HG03103 (cell line): Measurements from ENCODE around the gene METTL14.
"Not testable (repeated sequence)": the region's sequence is repeated elsewhere in the genome, so short reads cannot be mapped to it uniquely, and the experiment has no call there.

ENCODE experiments used
- ATAC-seq: cut with Tn5 transposase; IDR thresholded peaks from one replicate; pipeline ENCODE4 v1.9.1; 2021; ENCODE audit warnings: low read depth; ENCODE audit not compliant: unreplicated experiment

The METTL14 gene

DNA sequence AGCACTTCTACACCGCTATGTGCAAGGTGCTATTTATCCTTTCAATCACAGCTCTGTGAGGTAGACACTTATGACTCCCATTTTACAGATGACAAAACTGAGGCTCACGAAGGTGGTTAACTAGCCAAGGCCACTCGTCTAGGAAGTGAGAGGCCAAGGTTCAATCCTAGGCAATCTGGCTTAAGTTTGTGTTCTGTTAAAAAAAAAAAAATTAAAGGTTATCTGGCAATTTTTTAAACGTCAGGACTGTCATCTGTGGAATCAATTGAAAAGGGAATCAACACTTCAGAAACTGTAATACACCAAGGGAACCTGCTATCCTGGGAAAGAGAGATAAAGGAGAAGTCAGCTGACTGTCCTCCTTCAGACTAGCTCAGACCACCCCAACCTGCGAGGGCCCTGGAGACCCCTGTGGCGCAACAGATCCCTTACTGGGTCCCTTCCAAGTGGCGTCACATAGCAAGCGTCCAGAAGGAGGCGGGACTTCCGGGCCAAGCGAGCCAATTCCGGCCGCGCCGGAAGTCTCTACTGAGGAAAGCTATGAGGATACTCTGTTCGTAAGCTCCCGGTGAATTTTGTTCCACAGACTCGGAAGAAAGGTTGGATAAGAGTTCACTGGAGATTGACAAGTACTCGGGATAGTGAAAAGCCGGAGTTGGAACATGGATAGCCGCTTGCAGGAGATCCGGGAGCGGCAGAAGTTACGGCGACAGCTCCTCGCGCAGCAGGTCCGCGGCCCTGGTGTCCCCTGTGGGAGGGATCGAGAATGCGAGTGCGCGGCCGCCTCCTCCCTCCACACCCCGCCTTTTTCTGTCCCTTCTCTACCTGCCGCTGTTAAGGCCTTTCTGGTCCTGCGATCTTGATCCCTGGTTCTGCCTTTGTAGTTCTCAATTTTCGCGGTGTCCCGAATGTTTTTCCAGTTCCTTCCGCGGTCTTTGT lies at the start of gene METTL14:
METTL14 (plus strand) TSS at position 520 of the 939 bp plus-strand sequence; CDS start at position 663, 143 bp downstream.
- peak; percentile 99 for ATAC-seq

DNA sequence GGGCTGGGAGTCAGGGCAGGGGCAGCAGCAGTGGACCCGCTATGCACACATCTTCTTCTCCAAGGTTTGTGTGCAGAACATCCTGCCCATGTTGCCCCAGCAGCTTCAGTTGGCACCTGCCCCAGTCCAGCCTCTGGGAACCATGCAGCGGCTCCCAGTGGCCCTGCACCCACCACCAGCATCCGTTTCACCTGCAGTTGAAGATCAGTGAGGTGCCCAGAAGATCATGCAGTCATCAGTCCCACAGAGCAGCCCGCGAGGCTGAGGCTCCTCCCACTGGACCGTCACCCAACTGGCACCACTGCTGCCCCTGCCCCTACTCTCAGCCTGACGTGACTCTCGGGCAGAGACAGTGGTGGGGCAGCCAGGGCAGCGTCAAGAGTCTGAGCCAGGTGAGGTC lies 49.1 kb upstream of the METTL14 start:
- not testable (repeated sequence) for ATAC-seq

DNA sequence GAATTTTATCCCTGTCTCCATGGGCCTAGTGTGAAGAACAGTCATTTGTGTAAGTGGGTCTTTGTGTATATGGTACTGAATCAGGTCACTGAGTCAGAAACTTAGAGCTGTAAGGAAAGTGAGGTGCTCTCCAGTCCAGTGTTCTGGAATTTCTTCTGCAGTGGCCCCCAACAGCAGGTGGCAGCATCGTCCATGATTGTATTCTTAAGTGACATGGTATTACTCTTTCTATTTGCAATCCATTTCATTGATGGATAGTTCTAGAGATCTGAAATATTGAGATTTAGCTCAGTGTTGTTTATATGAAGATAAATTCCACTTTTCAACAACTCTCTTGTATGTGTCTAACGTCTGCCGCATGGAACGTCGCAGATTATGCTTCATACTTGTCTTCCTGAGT lies 20.5 kb upstream of the METTL14 start:
- not testable (repeated sequence) for ATAC-seq

DNA sequence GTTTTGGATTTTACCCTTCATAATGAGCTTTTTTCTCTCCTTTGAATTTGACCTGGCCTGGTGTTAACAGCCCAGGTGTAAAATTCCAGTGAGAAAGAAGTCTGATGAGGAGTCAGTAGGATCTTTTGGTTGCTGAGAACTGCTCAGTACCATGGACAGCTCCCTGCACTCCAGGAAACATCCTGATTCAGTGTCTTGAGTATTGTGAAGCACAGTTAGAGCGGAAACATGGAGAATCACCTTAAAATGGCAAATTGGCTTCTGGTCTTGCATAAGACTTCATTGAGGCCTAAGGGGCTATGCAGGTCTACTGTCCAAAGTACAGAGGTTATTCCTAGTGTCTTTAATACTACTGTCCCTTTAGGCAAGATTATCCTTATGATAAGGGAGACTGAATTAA lies 16.0 kb upstream of the METTL14 start:
- ATAC-seq, result not testable (repeated sequence)

DNA sequence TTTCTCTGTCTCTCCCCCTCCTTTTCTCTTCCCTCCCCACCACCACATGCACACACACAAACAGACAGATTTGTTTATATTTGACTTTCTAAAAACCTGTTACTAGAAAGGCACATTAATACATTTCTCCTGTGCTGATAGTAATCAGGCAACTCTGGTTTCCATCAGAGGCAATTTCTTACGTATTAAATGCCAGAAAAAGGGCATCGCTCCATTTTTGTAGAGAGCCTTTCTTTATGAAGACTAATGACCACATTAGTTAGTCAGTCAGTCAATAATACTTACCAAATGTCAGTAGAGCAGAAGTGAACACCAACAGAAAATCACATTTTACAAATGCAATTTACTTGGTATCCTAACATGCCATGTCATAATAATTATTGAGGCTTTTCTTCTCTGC lies 14.2 kb upstream of the METTL14 start:
- not testable (repeated sequence) for ATAC-seq

DNA sequence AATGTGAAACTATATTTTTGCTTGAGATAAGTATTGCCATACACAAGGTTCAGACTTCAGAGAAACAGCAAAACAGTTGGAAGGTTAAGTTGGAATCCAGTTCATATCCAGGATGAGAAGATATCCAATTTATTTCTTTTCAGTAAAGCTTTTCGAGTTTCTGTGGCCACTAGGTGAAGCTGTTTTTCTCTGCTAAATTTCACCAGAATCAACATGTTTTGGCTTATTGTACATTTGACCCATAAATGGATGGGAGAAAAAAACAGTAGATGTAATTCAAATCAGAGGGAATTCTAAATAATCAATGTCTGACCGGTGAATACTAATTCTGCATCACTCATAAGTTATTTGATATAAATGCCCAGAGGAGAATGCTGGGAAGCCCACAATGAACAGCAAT lies 9.1 kb upstream of the METTL14 start:
- ATAC-seq, result no peak

DNA sequence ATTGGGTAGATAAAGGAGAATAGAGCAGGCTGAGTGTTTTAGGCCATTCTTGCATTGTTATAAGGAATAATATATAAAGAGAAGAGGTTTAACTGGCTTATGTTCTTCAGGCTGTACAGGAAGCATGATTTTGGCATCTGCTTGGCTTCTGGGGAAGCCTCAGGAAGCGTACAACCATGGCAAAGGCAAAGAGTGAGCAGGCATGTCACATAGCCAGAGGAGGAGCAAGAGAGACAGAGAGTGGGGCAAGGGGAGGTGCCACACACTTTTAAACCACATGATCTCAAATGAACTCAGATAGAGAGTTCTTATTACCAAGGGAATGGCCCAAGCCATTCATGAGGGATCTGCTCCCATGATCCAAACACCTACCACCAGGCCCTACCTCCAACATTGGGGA lies 4.4 kb upstream of the METTL14 start:
- ATAC-seq, result no peak

DNA sequence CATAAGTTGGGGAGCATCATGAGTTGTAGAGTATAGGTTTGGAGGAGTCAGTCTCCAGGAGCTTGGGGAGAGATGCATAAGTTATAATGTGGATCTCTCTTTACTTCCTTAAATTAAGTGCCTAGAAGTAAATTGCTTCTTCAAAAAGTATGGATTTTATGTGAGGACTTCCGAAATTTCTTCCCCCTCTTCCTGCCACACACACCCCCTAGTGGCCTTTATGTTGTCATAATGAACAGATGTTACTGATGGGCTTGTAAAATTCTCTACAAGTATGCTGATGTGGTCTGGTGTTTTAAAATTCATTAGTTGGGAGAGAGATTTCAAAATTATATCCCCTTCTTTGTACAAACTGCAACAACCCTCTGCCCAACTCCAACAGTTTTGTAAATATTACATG lies 2.3 kb upstream of the METTL14 start:
- ATAC-seq, result no peak

DNA sequence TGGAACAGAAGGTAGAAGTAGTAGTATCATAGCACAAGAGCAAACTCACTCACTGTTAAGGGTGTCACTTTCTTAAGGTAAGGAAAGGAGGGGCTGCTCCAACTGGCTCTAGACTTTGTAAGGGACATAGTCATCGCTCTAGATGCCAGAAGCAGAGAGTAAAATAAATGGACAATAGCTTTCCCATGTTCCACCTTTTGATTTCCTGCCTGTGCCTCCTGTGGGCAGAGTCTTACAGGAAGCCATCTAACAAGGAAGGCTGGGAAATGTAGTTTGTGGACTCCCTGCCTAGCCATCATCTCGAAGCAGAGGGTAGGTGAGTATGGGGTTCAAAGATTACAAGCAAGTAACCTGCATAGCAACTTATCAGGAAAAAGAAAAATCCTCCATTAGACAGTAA lies 1.7 kb upstream of the METTL14 start:
- ATAC-seq, result no peak

DNA sequence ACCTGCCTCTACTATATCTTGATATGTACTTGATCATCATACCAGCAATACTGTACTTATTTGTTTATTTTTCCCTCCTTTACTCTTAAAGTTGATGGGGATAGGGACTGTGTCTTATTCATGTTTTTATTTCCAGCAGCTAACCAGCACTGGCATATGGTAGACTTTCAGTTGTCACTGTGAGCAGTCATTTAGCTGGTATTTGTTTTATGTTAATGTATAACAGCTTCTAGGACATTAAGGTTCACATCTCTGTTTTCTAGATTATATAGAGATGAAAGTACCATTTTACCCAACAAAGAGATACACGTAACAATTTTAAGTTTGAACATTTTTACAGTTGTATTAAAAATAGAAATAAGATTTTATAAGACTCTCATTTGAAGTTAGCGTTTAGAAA lies 17.9 kb downstream of the METTL14 start:
- no peak for ATAC-seq

DNA sequence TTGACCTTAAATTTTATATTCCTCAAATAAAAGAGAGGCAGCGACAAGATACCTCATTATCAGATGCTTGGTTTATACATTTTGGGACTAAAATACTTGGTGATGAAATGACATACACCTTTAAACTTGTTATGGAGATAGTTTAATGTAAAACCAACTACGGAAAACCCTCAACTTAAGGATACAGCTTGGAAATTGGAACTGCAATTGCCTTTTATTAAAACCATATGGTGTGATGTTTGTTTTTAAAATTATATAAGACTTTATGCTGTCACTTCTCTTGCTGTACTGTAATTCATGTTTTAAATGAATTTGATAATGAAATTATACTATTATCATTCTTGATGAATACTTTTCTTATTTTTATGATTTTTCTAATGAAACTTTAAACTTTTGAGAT lies 25.9 kb downstream of the METTL14 start:
- ATAC-seq, result no peak

DNA sequence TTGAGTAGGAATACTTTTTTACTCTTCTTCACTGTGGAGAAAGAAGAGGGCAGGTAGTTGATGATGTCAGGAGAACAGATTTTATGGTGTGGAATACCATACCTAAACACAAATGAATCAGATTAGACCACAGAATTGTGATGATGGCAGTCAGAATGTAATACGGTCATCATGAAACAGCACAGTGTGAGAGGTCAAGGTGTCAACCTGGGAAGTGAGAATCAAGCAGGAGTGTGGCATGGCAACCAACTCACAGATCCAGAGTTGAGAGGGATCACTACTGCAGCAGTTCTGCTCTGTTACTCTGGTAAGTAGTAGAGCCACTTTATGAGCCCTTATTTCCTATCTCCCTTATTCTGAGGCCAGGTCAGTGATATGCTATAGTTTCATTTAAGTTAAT lies 27.7 kb downstream of the METTL14 start:
- no peak for ATAC-seq

DNA sequence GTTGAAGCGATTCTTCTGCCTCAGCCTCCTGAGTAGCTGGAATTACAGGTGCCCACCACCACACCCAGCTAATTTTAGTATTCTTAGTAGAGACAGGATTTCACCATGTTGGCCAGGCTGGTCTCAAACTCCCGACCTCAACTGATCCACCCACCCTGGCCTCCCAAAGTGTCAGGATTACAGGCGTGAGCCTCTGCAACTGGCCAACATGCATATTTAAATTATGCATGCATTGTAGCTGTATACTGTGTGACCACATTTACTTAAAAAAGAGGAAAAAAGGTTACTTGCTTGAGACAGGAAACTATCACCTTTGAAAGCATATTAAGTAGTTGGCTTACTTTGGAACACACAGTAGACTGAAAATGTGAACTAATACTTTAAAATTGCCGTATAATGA lies 29.5 kb downstream of the METTL14 start:
- no peak for ATAC-seq

DNA sequence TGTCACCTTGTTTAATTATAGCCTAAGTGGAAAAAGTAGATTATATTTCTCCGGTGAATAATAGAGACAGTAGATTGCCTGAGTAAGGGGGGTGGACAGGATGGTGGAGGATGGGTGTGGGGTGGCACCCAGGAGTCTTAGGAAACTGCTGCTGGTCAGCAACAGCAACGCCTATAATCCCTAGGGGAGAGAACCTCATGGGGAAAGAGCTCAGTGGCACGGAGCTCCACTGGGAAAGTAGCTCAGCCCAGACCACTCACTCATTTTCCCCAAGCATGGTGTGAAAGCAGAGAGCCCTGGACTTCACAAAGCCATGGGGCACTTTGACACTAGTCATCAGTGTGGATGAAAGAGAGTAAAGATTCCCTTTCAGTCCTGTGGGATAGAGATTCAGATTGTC lies 31.1 kb downstream of the METTL14 start:
- ATAC-seq, result no peak

DNA sequence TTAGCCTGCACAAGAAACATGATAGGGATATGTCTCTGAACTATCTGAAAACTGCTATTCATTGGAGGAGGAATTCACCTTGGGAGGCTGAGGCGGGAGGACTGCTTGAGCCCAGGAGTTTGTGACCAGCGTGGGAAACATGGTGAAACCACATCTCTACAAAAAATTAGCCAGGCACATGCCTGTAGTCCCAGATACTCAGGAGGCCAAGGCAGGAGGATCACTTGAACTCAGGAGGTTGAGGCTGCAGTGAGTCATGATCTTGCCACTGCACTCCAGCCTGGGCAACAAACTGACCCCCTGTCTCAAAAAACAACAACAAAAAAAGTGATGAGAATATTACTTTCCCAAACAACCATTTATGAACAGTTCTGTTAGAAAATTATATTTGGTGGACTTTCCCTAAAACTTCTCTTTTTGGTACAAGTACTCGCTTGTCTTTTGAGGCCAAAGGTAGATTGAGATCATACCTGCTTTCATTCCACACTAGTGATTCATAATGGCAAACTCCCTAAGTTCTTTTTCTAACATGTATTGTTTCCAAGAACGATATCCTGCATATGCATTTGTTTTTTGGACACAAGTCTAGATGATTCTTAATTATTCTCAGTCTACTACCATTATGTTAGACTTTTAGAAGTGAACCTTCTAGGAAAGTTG lies 33.4 kb downstream of the METTL14 start:
- no peak for ATAC-seq

DNA sequence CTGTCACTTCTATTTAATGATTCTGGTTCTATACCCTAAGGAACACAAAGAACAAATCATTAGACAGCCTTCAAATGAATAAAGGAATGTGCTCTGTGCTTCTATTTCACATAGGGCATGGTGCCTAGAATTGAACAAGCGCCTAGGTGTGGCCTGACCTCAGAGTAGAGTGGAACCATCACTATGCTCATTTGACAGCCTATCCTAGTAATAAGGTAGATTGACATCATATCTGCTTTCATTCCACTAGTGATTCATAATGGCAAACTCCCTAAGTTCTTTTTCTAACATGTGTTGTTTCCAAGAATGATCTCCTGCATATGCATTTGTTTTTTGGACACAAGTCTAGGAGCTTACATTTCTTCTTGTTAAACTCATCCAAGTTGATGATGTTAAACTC lies 36.6 kb downstream of the METTL14 start:
- no peak for ATAC-seq

DNA sequence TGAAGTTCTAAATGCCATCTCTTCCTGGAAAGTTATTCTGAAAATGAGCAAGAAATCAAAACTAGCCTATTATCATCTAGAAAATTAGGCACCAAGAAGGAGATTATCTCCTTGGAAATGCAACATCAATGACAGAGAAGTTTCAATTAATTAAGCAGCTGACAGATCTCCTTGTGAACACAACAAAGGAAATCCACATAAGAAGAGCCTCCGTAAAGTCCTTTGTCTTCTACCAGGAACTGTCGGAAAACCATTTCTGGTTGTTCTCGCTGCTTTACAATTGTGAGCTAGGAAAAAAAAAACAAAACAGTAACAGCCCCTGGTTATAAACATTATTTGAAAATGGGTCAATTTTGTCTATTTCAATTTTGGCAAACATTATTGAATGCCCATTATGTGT lies 38.2 kb downstream of the METTL14 start:
- no peak for ATAC-seq

DNA sequence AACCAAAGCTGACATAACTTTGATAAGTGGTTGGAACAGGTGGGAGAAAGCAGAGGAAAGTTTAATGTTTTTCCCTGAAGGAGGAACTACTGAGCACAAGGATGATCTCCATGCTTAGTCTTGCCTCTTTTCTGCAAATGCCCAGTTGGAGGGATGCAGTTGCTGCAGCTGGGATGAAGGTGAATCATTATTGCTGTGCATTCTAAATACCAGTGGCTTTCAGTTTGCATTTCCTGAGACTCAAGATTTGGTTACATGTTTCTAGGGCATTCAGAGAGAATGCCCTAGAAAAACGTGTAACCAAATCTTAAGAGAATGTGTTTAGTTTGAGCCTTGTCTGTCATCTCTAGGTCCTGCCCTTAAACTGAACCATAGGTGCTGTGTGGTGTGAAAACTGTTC lies 42.2 kb downstream of the METTL14 start:
- no peak for ATAC-seq

DNA sequence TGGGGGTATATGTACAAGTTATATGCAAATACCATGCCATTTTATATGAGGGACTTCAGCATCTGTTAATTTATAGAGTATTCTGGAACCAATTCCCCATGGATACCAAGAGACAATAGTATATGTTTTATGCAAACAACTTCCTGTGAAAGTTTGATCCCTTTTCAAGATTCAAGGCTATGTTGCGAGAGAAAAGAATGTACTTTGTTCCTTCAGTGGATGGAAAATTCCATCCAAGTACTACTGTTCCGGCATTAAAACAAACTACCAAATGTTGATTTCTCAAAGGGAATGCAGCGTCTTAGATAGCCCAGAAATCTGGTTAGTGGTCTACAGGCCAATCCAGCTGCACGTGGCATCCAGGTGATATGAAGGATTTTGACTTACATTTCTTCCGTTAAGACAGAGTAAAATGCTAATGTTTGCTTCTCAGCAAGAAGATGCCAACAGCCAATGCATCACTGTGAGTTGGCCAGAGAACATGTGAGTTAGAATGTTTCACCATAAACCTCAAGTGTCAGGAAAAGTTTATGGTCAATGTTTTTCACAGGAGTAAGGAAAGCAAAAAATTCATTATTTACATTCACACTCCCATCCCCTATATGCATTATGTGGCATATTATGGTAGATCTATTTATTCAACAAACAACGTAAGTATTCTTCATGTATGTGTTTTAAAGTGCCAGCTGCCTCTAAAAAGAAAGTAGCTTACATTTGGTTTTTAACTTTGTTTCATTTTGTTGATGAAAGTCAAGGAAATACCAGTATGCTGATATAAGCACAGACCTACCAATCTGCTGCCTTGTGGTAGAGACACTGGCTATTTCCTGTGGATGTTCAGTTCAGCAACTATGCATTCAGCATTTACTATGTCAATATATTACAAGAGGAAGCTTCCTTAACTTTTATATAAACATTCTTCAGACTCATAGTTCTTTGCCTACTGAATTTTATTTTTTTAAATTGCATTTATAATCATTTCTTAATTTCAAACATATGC lies 44.4 kb downstream of the METTL14 start:
- ATAC-seq, result no peak

DNA sequence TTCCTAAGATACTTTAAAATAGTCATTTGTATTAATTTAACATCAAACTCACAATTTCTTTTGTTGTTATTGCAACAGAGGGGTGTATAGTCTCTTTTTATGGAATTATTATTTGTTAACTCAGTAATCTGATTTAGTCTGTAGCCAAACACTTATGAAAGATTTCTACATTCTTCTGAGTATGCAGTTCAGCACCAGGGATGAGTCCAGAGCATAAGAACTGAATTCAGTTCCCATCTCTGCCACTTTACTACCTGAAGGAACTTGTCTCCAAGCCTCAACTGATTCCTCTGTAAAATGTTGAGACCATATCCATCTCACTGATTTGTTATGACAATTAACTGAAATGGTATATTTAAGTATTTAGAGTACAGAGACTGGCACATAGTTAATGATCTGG lies 45.5 kb downstream of the METTL14 start:
- ATAC-seq, result no peak
